DND-41 (cell line): Measurements from ENCODE around the gene OTUB1.
A peak's percentile ranks its signal among the peaks of the same experiment; 100 is the strongest.
"Not testable (repeated sequence)": the region's sequence is repeated elsewhere in the genome, so short reads cannot be mapped to it uniquely, and the experiment has no call there.

Experiments
- ATAC-seq: fragments of 200-7000 bp; cut with Tn5 transposase; 3 replicates; pipeline ENCODE4 v1.9.1; 2021; ENCODE audit warnings: low read depth; ENCODE audit not compliant: insufficient read depth
- DNase-seq: peaks from one replicate; pipeline ENCODE4 v3.0.0-alpha.2; 2020
- H2AFZ ChIP-seq: 2 replicates; pipeline ENCODE4 v1.6.0; 2012; ENCODE audit warnings: low read depth, low read length
- H3K27ac ChIP-seq: 2 replicates; pipeline ENCODE4 v1.5.1; 2012; ENCODE audit warnings: low read length, inconsistent platforms
- H3K27me3 ChIP-seq: fragments of 200-600 bp; sonication (generic); 2 replicates; pipeline ENCODE4 v1.6.0; 2012; ENCODE audit warnings: low read length, mild to moderate bottlenecking, inconsistent platforms; ENCODE audit not compliant: insufficient read depth, poor library complexity
- H3K36me3 ChIP-seq: 2 replicates; pipeline ENCODE4 v1.5.1; 2012; ENCODE audit warnings: low read length, inconsistent platforms; ENCODE audit not compliant: insufficient read depth
- H3K4me1 ChIP-seq: 2 replicates; pipeline ENCODE4 v1.5.1; 2012; ENCODE audit warnings: mild to moderate bottlenecking, low read length; ENCODE audit not compliant: insufficient read depth
- H3K4me2 ChIP-seq: 2 replicates; pipeline ENCODE4 v1.6.0; 2012; ENCODE audit warnings: mild to moderate bottlenecking, moderate library complexity, low read length, inconsistent platforms; ENCODE audit not compliant: insufficient read depth
- H3K4me3 ChIP-seq, 2 experiments: fragments of 200-600 bp in 1 of 2; shearing (Covaris generic) in 1 of 2; 2 replicates each; pipeline ENCODE4 v1.5.1; 2012 to 2016; ENCODE audit warnings: inconsistent platforms in 2 of 2, low read length in 2 of 2, mild to moderate bottlenecking in 2 of 2, low read depth in 1 of 2, moderate library complexity in 1 of 2
- H3K79me2 ChIP-seq: 2 replicates; pipeline ENCODE4 v1.6.0; 2012; ENCODE audit warnings: low read length, inconsistent platforms; ENCODE audit not compliant: insufficient read depth
- H3K9ac ChIP-seq: 2 replicates; pipeline ENCODE4 v1.6.0; 2012; ENCODE audit warnings: low read depth, mild to moderate bottlenecking, inconsistent platforms, low read length, moderate library complexity
- H3K9me3 ChIP-seq: 2 replicates; pipeline ENCODE4 v1.5.1; 2012; ENCODE audit warnings: low read length, moderate library complexity, mild to moderate bottlenecking, inconsistent platforms; ENCODE audit not compliant: insufficient read depth, severe bottlenecking
- H4K20me1 ChIP-seq: 2 replicates; pipeline ENCODE4 v1.6.0; 2012; ENCODE audit warnings: low read length; ENCODE audit not compliant: insufficient read depth
- EZH2 ChIP-seq: IDR thresholded peaks from 3 replicates; pipeline ENCODE4 v1.6.1; 2012; ENCODE audit warnings: borderline replicate concordance, low read depth, mild to moderate bottlenecking, moderate library complexity, low read length, inconsistent platforms; ENCODE audit not compliant: severe bottlenecking
- TF ChIP-seq, protein P1 (sequence below): IDR thresholded peaks from 2 replicates; pipeline ENCODE4 v1.5.1; 2012; ENCODE audit warnings: borderline replicate concordance, low read length, moderate library complexity, mild to moderate bottlenecking; ENCODE audit not compliant: poor library complexity, severe bottlenecking; ENCODE audit errors: extremely low read depth

The OTUB1 gene

DNA sequence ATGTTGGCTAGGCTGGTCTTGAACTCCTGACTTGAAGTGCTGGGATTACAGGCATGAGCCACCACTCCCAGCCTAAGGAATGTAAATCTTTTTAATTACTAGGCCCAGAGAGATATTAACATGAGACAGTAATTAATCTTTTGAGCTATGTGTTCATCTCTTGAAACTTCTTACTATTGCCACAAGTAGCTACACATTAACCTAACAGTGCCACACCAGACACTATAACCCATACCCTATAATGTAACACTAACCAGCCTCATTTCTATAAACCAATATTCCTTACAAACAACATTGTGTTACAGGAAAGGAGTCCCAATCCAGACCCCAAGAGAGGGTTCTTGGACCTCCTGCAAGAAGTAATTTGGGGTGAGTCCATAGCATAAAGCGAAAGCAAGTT lies 19.8 kb upstream of the OTUB1 start:
- Histone ChIP-seq H2AFZ (no peak overlapping the region), H4K20me1 (peaks cover 8% of the 10 kb centered on the region; the same call in 1 of the 2 replicates), H3K36me3 (no peaks in the 10 kb centered on the region), H3K27ac (no peak overlapping the region), H3K4me3 (no peak overlapping the region), H3K4me2 (no peak overlapping the region), H3K4me1 (peaks cover 10% of the 10 kb centered on the region), H3K79me2 (no peaks in the 10 kb centered on the region), H3K9ac (no peak overlapping the region), H3K27me3 (no peaks in the 10 kb centered on the region), H3K9me3 (no peaks in the 10 kb centered on the region)
- ATAC-seq, result no peak
- TF ChIP-seq, protein P1, sequence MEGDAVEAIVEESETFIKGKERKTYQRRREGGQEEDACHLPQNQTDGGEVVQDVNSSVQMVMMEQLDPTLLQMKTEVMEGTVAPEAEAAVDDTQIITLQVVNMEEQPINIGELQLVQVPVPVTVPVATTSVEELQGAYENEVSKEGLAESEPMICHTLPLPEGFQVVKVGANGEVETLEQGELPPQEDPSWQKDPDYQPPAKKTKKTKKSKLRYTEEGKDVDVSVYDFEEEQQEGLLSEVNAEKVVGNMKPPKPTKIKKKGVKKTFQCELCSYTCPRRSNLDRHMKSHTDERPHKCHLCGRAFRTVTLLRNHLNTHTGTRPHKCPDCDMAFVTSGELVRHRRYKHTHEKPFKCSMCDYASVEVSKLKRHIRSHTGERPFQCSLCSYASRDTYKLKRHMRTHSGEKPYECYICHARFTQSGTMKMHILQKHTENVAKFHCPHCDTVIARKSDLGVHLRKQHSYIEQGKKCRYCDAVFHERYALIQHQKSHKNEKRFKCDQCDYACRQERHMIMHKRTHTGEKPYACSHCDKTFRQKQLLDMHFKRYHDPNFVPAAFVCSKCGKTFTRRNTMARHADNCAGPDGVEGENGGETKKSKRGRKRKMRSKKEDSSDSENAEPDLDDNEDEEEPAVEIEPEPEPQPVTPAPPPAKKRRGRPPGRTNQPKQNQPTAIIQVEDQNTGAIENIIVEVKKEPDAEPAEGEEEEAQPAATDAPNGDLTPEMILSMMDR, result no peak
- no peak for TF ChIP-seq EZH2
- no peak for DNase-seq

DNA sequence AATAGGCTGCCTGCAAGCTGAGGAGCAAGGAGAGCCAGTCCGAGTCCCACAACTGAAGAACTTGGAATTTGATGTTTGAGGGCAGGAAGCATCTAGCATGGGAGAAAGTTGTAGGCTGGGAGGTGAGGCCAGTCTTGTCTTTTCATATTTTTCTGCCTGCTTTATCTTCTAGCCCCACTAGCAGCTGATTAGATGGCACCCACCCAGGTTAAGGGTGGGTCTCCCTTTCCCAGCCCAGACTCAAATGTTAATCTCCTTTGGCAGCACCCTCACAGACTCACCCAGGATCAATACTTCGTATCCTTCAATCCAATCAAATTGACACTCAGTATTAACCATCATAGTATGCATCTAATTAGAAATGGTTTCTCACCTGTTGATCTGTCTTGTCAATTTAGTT lies 16.8 kb upstream of the OTUB1 start:
- H3K27me3 ChIP-seq, result no peaks in the 10 kb centered on the region
- ATAC-seq, result no peak
- H3K4me1 ChIP-seq, result peaks cover 6% of the 10 kb centered on the region
- no peak overlapping the region for H3K4me3 ChIP-seq
- no peaks in the 10 kb centered on the region for H4K20me1 ChIP-seq
- no peak for DNase-seq
- H3K79me2 ChIP-seq, result peaks cover under 1% of the 10 kb centered on the region
- no peak overlapping the region for H3K4me2 ChIP-seq
- peaks cover under 1% of the 10 kb centered on the region; the same call in 1 of the 2 replicates for H3K36me3 ChIP-seq
- TF ChIP-seq, protein P1, result no peak
- TF ChIP-seq EZH2, result no peak
- no peaks in the 10 kb centered on the region for H3K9me3 ChIP-seq
- H3K9ac ChIP-seq, result no peak overlapping the region
- no peak overlapping the region for H2AFZ ChIP-seq
- H3K27ac ChIP-seq, result no peak overlapping the region

DNA sequence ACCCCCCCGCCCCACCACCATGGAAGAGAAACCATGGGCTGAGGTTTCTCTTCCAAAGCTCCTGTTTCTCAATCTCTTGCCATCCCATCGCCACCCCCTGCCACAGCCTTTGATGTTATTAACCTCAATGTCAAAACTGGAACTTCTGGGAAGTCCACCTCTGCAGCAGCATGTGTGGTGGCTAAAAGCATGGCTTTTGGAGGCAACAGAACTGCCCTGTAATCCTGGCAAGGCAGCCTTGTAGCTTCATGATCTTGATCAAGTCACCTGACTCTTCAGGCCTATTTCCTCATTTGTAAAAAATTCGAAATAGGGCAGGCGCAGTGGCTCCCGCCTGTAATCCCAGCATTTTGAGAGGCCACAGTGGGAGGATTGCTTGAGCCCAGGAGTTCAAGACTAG lies 15.3 kb upstream of the OTUB1 start:
- H3K4me1 ChIP-seq, result peaks cover 12% of the 10 kb centered on the region
- no peak overlapping the region for H3K4me2 ChIP-seq
- no peaks in the 10 kb centered on the region for H3K27me3 ChIP-seq
- ATAC-seq (no peak), DNase-seq (no peak)
- H3K36me3 ChIP-seq, result peaks cover 7% of the 10 kb centered on the region
- no peak overlapping the region for H3K4me3 ChIP-seq
- no peak overlapping the region for H2AFZ ChIP-seq
- no peak overlapping the region for H3K27ac ChIP-seq
- no peak overlapping the region for H3K9ac ChIP-seq
- no peaks in the 10 kb centered on the region for H3K9me3 ChIP-seq
- TF ChIP-seq, protein P1, result no peak
- TF ChIP-seq EZH2, result no peak
- H3K79me2 ChIP-seq, result peaks cover 15% of the 10 kb centered on the region
- peaks cover 3% of the 10 kb centered on the region; the same call in 1 of the 2 replicates for H4K20me1 ChIP-seq

DNA sequence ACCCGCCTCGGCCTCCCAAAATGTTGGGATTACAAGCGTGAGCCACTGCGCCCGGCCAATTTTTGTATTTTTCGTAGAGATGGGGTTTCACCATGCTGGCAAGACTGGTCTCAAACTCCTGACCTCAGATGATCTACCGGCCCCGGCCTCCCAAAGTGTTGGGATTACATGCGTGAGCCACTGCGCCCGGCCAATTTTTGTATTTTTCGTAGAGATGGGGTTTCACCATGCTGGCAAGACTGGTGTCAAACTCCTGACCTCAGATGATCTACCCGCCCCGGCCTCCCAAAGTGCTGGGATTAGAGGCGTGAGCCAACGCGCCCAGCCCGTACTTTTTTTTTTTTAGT lies 12.4 kb upstream of the OTUB1 start:
- H3K27me3 ChIP-seq, H3K9me3 ChIP-seq, H3K4me2 ChIP-seq, H3K9ac ChIP-seq, ATAC-seq, DNase-seq: not testable (repeated sequence)
- H2AFZ ChIP-seq, result peak overlapping the region; percentile 55; the same call in 1 of the 2 replicates
- H3K27ac ChIP-seq, result peak overlapping the region; percentile 54
- H3K4me1 ChIP-seq, result peaks cover 27% of the 10 kb centered on the region
- peaks cover 17% of the 10 kb centered on the region; the same call in 1 of the 2 replicates for H4K20me1 ChIP-seq
- peaks cover 29% of the 10 kb centered on the region for H3K36me3 ChIP-seq
- H3K4me3 ChIP-seq, result peak overlapping the region in 1 of 2 experiments; percentile 82; a peak in 2 of 4 replicates
- peaks cover 42% of the 10 kb centered on the region for H3K79me2 ChIP-seq
